ENCODE data around the gene SLC32A1.

Gene SLC32A1

DNA sequence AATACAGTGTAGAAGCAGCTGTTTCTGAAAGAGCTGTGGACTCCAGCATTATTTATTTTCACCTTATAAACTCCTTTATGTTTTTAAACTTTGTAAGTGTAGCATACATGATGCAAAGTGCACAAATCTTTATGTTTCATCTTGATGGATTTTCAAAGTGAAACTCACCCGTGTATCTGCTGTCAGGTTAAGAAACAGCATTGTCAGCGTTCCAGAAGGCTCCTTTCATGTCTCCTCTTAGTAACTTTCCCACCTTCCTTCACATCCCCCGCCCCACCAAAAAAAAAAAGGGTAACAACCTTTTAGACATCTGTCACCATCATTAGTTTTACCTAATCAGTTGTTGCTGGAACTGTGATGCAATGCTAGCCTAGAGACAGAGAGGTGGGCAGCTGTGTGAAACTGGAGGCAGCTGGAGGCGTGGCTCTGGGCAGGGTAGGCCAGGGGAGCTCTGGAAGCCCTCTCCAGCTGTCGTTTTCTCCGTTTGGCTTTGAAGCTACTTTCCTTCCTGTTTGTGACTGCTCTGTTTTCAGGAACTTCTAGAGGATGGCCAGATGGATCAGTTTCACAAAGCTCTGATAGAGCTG lies 31.1 kb downstream of the SLC32A1 start:
- DNase-seq: no peak

DNA sequence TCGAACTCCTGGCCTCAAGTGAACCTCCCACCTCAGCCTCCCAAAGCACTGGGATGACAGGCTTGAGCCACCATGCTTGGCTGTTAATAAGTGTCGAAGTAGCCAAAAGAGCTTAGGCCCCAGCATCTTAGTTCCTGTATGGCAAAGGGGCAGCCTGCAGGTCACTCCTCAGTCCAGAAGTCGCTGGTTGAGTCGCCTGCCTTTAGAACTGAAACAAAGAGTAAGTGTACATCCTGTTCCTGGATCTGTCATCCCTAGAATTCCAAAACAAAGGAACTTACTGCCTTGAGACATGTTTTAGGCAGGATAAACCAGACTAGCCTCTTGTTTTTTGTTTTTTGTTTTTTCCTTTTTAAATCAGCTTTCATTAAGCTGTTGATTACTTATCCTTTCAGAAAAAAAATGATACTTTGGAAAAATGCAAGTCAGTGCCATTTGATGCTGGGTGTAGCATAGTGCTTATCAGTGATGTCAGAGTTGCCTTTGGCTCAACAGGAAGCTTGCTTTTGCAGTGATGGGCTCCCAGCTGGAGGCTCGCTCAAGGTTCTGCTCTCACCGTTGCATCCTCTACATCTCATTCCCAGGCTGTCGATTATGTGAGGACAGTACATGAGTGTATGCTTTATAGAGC lies 33.0 kb downstream of the SLC32A1 start:
- peak; percentile 36 for DNase-seq

DNA sequence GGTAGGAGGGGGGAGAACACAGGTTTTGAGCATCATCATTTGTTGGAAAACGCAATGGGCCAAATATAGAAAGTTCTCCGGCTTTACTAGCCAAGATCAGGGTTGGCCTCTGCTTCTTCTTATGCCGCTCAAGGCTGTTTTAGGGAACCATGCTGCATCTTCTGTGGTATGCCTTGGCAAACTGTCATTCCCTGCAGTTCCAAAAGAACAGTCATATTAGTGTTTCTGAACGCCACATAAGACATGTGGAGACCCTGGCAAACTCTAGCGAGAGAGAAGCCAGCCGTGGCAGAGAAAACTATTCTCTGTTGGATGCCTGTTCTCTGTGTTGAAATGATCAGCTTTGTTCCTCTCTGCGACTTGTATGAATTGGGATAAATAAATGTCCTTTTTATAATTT lies 34.8 kb downstream of the SLC32A1 start:
- no peak for DNase-seq

DNA sequence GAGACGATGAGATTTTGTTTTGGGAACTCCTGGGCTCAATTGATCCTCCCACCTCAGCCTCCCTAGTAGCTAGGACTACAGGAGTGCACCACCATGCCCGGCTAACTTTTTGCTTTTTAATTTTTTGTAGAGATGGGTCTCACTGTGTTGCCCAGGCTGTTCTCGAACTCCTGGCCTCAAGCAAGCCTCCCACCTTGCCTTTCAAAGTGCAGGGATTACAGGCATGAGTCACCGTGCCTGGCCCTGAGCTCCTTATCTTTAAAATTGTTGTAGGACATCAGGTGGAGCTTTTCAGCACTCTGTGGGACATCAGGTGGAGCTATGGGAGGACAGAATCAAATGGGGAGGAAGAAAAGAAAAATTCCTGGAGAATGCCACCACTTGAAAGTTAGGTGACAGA lies 36.7 kb downstream of the SLC32A1 start:
- no peak for DNase-seq

DNA sequence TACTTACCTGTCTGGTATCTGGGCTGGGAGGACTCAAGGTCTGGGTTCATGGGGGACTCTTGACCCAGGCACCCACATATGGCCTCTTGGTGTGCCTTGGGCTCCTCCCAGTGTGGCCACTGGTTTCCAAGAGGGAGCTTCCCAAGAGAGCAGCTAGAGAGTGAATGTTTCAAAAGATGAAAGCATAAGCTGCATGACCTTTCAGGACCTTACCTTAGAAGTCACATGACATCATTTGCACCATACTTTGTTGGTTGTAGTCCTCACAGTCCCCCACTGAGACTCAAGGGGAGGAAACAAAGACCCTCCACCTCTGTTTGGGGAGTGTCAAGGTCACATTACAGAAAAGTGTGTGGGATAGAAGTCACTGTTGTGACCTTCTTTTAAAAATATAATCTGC lies 37.9 kb downstream of the SLC32A1 start:
- DNase-seq: no peak

DNA sequence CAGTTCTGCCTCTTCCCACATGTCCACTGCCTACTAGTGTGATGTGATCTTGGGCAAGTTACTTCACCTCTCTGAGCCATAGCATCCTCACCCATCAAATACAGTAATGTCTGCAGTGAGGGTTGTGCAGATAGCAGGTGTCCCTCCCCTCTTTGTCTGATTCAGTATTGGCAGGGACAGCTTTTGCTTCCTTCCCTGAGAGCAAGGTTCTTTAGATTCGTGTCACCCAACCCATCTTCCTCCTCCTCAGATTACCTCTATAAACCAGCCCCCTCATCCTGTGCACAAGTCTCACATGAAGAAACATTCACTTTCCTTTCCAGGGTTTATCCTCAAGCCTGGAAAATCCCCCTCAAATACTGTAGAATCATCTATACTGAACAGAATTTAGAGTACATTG lies 39.3 kb downstream of the SLC32A1 start:
- DNase-seq: no peak

DNA sequence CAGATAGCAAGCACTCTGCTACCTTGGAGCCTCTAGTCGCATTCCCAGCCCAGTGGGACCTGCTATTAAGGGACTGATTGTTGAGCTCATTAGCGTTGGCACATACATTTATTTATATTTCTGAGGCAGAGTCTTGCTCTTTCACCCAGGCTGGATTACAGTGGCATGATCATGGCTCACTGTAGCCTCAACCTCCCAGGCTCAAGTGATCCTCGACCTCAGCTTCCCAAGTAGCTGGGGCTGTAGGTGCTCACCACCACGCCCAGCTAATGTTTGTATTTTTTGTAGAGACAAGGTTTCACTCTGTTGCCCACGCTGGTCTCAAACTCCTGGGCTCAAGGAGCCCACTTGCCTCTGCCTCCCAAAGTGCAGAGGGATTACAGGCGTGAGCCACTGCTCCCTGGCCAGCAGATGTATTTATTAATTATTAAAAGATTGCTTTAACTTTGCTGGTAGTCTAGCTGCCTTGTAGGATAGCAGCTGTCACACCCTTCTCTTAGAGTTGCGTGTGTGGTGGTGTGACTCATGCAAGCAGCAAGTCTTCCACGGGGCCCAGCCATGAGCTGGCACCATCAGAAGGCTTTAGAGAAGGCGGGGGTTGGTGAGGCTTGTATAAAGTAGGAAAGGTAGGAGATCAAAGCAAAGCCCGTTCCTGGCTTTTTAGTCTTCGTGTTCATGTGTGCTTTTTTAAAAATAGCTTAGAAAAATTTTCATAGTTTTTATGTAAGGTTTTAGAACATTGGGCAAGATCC lies 40.5 kb downstream of the SLC32A1 start:
- peak; percentile 57 for DNase-seq

DNA sequence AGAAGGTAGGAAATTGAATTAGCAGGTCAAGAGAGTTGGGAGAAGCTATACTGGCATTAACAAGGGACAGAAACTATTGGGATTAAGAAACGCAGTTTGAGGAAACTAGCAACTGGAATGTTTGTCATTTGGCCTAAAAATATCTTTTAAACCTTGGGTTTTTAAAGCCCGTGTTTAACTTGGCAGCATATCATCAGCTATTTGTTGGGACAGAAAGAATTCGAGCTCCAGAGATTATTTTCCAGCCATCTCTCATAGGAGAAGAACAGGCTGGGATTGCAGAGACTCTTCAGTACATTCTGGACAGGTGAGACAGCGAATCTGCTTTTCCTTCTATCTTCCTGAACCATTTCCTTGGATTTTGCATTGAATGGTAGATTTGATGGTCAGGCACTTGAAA lies 41.8 kb downstream of the SLC32A1 start:
- DNase-seq: no peak

DNA sequence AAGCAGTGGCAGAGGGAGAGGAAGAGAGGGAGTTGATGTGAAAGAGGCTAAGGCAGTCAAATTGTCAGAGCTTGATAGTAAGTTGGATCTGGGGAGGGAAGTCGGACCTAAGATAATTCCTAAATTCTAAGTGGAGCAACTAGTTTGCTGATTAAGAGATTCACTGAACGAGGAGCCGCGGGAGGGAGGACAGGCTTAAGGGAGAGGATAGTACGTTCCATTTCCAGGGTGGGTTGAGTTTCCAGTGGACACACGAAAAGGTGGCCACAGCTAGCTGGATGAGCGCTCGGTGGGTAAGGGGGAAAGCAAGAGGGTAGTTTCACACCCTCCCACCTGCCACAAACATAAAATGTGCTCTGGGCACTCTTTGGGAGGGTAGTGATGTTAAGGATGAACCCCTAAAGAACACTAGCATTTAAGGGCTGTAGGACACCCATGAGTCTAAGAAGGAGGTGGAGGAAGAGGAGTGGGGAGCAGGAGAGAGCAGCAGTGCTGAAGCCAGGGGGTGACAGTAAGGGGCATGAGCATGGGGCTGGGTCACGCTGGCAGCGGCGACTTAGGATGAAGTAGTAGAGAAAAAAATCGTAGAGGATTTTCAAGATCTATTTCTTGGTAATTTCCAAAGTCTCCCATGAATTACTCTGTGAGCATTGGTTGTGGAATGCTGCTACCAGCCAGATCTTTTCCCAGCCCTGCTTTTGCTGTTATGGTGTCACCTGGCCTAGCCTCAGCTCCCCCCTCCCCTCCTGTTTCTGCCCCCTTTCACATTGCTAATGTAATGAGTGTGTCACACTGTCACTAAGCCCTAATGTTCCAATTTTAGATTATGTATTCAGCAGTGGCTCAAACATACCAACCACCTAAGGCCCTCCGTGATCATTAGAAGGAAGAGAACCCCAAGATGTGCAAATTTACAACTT lies 45.4 kb downstream of the SLC32A1 start:
- no peak for DNase-seq

DNA sequence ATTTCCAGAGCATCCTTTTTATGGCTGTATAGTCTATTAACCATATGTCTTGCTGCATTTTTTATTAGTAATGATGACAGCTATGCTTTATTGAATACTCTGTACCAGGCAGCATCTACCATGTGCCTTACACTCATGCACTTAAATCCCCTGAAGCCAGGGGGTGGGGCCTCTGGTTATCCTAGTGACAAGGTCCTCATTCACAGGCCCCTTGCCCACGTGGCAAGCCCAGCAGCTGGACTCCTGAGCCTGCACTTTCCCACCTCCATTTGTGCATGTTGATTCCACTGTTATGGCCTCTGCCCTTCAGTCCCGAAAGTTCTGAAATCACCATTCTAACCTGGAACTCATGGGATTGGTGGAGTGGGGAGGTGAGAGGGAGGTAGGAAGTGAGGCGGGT lies 46.3 kb downstream of the SLC32A1 start:
- DNase-seq: no peak

DNA sequence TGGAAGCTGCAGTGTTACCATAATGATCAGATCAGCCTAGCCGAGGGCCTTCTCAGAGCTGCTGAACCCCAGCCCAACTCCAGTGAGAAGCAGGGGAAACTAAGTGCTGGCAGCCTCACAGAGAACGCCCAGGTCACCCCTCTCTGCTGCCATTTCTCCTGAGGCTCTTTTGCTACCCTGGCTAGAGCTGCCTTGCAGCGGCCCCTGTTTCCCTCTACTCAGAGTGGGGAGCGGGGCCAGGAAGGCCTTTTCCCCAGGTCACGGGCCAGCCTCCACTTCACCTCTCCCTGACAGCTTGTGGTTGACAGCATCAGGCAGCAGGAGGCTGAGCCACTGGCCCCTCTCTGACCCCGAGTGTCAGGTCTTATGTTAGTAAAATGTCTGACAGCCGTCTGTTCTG lies 46.7 kb downstream of the SLC32A1 start:
- no peak for DNase-seq

DNA sequence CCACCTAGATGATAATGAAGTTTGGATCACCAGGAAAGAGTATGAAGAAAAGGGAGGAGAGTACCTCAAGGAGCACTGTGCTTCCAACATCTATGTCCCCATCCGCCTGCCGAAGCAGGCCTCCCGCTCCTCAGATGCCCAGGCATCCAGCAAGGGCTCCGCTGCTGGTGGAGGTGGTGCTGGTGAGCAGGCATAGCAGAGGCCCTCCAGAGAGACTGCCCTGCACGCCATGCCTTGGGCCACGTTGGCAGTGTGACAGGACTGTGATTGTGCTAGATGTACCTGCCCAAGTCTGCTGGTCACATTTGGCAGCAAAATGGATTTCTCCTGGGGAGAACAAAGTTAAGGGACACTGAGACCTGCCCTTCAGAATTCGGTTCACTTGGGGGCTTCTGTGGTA lies 47.3 kb downstream of the SLC32A1 start:
- no peak for DNase-seq

DNA sequence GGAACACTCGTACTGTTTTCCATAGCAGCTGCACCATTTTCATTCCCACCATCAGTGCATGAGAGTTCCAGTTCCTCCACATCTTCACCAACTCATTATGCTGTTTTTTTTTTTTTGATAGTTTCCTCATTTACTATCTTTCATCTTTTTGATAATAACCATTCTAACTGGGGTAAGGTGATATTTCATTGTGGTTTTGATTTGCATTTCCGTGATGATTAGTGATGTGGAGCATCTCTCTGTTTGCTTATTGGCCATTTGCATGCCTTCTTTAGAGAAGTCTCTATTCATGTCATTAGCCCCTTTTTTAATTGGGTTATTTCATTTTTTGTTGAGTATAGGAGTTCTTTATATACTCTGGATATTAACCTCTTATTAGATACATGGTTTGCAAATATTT lies 49.9 kb downstream of the SLC32A1 start:
- DNase-seq: no peak

DNA sequence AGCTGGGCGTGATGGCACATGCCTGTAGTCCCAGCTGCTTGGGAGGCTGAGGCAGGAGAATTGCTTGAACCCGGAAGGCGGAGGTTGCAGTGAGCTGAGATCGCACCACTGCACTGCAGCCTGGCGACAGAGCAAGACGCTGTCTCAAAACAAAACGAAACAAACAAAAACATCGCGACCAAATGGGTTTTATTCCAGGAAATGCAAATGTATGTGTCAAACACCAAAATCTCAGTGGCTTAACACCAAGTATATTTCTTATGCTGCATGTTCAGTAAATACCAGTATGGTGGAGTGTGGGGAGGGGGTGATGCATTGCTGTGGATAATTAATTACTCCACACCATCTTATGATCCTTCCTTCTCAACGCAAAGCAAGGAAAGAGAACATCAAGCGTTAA lies 52.1 kb downstream of the SLC32A1 start:
- DNase-seq: no peak

Measured in hematopoietic multipotent progenitor cell treated with erythropoietin and hydrocortisone succinate and interleukin-3 and kit ligand, for 4 days (in vitro differentiated cells).